Stimulated activated CD4-positive, alpha-beta T cell treated with anti-CD3 and anti-CD28 coated beads, Interleukin-4, amount 100 ng/mL, for 4 hours (primary cell): ENCODE measurements around the gene SLC12A9.
"Not testable (repeated sequence)": the region's sequence is repeated elsewhere in the genome, so short reads cannot be mapped to it uniquely, and the experiment has no call there.

ENCODE experiments used
- DNase-seq, 2 experiments: peaks; one replicate each; pipeline ENCODE4 v3.0.0-alpha.2; 2020

Gene SLC12A9

GRCh38 chr7:100899432-100899831 lies 46.9 kb downstream of the SLC12A9 start:
- DNase-seq = no peak

GRCh38 chr7:100900978-100901377 lies 48.5 kb downstream of the SLC12A9 start:
- no peak for DNase-seq

GRCh38 chr7:100901921-100902332 lies 49.4 kb downstream of the SLC12A9 start:
- DNase-seq = no peak

GRCh38 chr7:100902638-100903037 lies 50.1 kb downstream of the SLC12A9 start:
- DNase-seq = no peak

GRCh38 chr7:100908512-100908911 lies 56.0 kb downstream of the SLC12A9 start:
- DNase-seq = no peak

GRCh38 chr7:100910443-100910842 lies 57.9 kb downstream of the SLC12A9 start:
- not testable (repeated sequence) for DNase-seq

- no peak for DNase-seq
These were observed 59.0 kb downstream of the SLC12A9 start for GRCh38 chr7:100911484-100911883.

- no peak for DNase-seq
These were observed 61.8 kb downstream of the SLC12A9 start for GRCh38 chr7:100914208-100914878.

GRCh38 chr7:100914879-100915447 lies 62.5 kb downstream of the SLC12A9 start:
- DNase-seq = no peak
